Panc1 (cell line): ENCODE data around the gene KNTC1. TPM values are rescaled to one million over a fixed set of nuclear protein-coding genes. Genes with fewer than 3 reads are reported as not detected.

Source experiments
- ATAC-seq: fragments of 200-7000 bp; cut with Tn5 transposase; 2 replicates; pipeline ENCODE4 v1.9.1; 2020; ENCODE audit warnings: mild to moderate bottlenecking, moderate library complexity
- BruUV-seq: library from RNA; stranded (reverse); fragments of 400-500 nt; replicated peaks from 2 replicates; lab custom pipeline; 2021; lab: Mats Ljungman, UMichigan
- CTCF ChIA-PET: fragments of 300-600 bp; sonication (Branson Sonifier 250); formaldehyde crosslinking; loops from one replicate; lab custom pipeline; 2022; ENCODE audit warnings: antibody characterized with exemption; lab: Charles Lee
- POLR2A ChIA-PET: fragments of 300-600 bp; sonication (Branson Sonifier 250); formaldehyde crosslinking; loops from one replicate; lab custom pipeline; 2022; ENCODE audit warnings: antibody characterized with exemption; lab: Charles Lee
- DNase-seq: peaks from one replicate; pipeline ENCODE4 v3.0.0-alpha.2; 2010; ENCODE audit warnings: low read depth, low spot score
- H3K27ac ChIP-seq: 2 replicates; pipeline ENCODE4 v1.5.1; 2011; ENCODE audit warnings: mild to moderate bottlenecking, low read length, inconsistent platforms
- H3K27me3 ChIP-seq: fragments of 200-500 bp; sonication (Bioruptor generic); 2 replicates; pipeline ENCODE4 v1.6.0; 2014; ENCODE audit warnings: low read length, inconsistent platforms; ENCODE audit not compliant: control insufficient read depth, insufficient read depth
- H3K36me3 ChIP-seq: fragments of 200-500 bp; sonication (Bioruptor generic); 2 replicates; pipeline ENCODE4 v1.5.1; 2014; ENCODE audit warnings: inconsistent platforms, mild to moderate bottlenecking, low read length, moderate library complexity; ENCODE audit not compliant: control insufficient read depth, insufficient read depth
- H3K4me1 ChIP-seq: 2 replicates; pipeline ENCODE4 v1.5.1; 2011; ENCODE audit warnings: inconsistent platforms, mild to moderate bottlenecking, low read length, moderate library complexity; ENCODE audit not compliant: control insufficient read depth, insufficient read depth
- H3K4me3 ChIP-seq, 2 experiments: 2 replicates each; pipeline ENCODE4 v1.5.1; 2011 to 2012; ENCODE audit warnings: low read depth in 2 of 2, low read length in 2 of 2, mild to moderate bottlenecking in 2 of 2, inconsistent platforms in 1 of 2, moderate library complexity in 1 of 2
- H3K9me3 ChIP-seq: fragments of 200-500 bp; sonication (Bioruptor generic); 2 replicates; pipeline ENCODE4 v1.5.1; 2014; ENCODE audit warnings: low read depth, mild to moderate bottlenecking, inconsistent platforms, low read length, moderate library complexity; ENCODE audit not compliant: control insufficient read depth, insufficient read depth
- CTCF ChIP-seq: fragments of 450-650 bp; IDR thresholded peaks from 2 replicates; pipeline ENCODE4 v1.5.1; 2017; ENCODE audit warnings: mild to moderate bottlenecking
- POLR2AphosphoS5 ChIP-seq: IDR thresholded peaks from 2 replicates; pipeline ENCODE4 v1.6.1; 2012; ENCODE audit warnings: mild to moderate bottlenecking, low read depth, low read length, moderate library complexity
- REST ChIP-seq, 2 experiments: IDR thresholded peaks; 2 replicates each; pipeline ENCODE4 v1.6.1; 2011 to 2012; ENCODE audit warnings: low read depth in 2 of 2, control low read depth in 1 of 2, low read length in 1 of 2, mild to moderate bottlenecking in 1 of 2, moderate library complexity in 1 of 2; ENCODE audit not compliant: insufficient read depth in 1 of 2
- SIN3A ChIP-seq: IDR thresholded peaks from 2 replicates; pipeline ENCODE4 v1.6.1; 2012; ENCODE audit warnings: low read depth, mild to moderate bottlenecking, low read length, moderate library complexity, borderline replicate concordance; ENCODE audit not compliant: insufficient read depth
- TCF7L2 ChIP-seq: IDR thresholded peaks from 2 replicates; pipeline ENCODE4 v1.6.1; 2011; ENCODE audit warnings: mild to moderate bottlenecking, low read depth, low read length, inconsistent platforms
- in situ Hi-C: cut with HindIII; loops from 2 replicates; pipeline ENCODE4 v1.10.0; 2016; ENCODE audit warnings: low sequenced_read_pairs, low pct_unique_long_range_greater_than_20kb
- intact Hi-C: fragments of 100-400 bp; cut with micrococcal nuclease; formaldehyde crosslinking; loops from one replicate; pipeline ENCODE4 v1.10.0; 2022; ENCODE audit not compliant: unreplicated experiment
- total RNA-seq: library from RNA; stranded (reverse); gene quantifications from one replicate; pipeline ENCODE4 v1.2.1, GENCODE V29; 2021; ENCODE audit not compliant: unreplicated experiment

Gene KNTC1
- total RNA-seq, 1 experiment from 2014 or later: 53.9 TPM

- no peak overlapping the region for H3K4me3 ChIP-seq
- CTCF ChIA-PET: no interaction called here
Measured at GRCh38 chr12:122604993-122605392, 77.9 kb downstream of the KNTC1 start.

GRCh38 chr12:122609732-122610131 lies 82.7 kb downstream of the KNTC1 start:
- Histone ChIP-seq H3K27me3 (no peaks in the 10 kb centered on the region), H3K4me3 (no peak overlapping the region), H3K4me1 (no peaks in the 10 kb centered on the region), H3K9me3 (no peaks in the 10 kb centered on the region), H3K36me3 (peaks cover 17% of the 10 kb centered on the region; the same call in 1 of the 2 replicates), H3K27ac (no peak overlapping the region)
- CTCF ChIA-PET: no interaction called here
- POLR2A ChIA-PET: no interaction called here
- in situ Hi-C loops: no loop called here
- no TSS peak for BruUV-seq
- intact Hi-C loops: no loop called here
- DNase-seq: no peak
- no peak for ATAC-seq
- TF ChIP-seq POLR2AphosphoS5 (no peak), TCF7L2 (no peak), REST (IDR thresholded peaks at IDR 0.05; ENCODE audit: insufficient read depth in 1 of 2, low read depth in 2 of 2, low read length in 1 of 2) (no peak), SIN3A (no peak), CTCF (no peak)

More at GRCh38 chr12:122604993-122605392, 77.9 kb downstream of the KNTC1 start:
- TF ChIP-seq TCF7L2: no peak
- no peak for TF ChIP-seq REST (IDR thresholded peaks at IDR 0.05; ENCODE audit: insufficient read depth in 1 of 2, low read depth in 2 of 2, low read length in 1 of 2)
- TF ChIP-seq CTCF: no peak
- no peak for TF ChIP-seq SIN3A
- no peak for TF ChIP-seq POLR2AphosphoS5
- ATAC-seq (no peak), DNase-seq (no peak)
- intact Hi-C loops: no loop called here
- Histone ChIP-seq H3K36me3 (peaks cover 6% of the 10 kb centered on the region; the same call in 1 of the 2 replicates), H3K4me1 (no peaks in the 10 kb centered on the region), H3K9me3 (no peaks in the 10 kb centered on the region), H3K27ac (no peak overlapping the region), H3K27me3 (no peaks in the 10 kb centered on the region)
- in situ Hi-C loops: no loop called here
- POLR2A ChIA-PET: no interaction called here
- no TSS peak for BruUV-seq
